ENCODE results near the gene DEPP1.

Gene DEPP1

DNA sequence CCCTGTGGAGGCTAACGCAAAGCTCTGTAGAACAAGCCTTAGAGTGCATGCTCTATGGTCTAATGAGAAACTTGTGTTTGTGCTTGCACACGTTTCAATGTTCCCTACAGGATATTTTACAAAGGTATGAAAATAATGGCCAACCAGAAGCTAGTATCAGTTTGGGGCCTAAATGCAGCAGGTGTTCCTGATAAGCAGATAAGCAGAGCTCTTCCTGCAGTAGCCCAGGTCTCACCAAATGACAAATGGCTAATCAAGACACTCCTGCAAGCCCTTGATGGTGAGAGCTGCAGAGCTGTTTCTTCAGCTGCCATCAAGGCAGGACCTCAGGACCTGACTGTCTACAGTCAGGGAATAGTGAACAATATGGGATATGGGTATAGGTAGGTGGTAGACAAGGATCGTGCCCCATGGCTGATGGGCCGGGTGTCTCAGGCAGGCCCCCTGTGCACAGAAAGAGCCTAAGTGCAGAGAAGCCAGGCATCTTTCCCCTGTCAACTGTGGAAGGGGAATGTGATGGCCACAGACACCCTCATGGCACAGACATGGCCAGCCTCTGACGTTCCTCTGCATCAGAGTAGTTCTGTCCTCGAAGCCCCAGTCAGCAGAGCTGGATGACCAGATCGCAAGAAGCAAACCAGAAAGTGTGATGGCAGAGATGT is 42.2 kb downstream of the DEPP1 start:
- Histone ChIP-seq H3K9ac (ENCODE audit: low read depth, low read length, poor library complexity, severe bottlenecking) (peak overlapping the region; percentile 4), H3F3A (ENCODE audit: low read depth) (no peaks in the 10 kb centered on the region), H3K79me2 (ENCODE audit: insufficient read depth, low read length) (no peaks in the 10 kb centered on the region), H3K4me3 (ENCODE audit: low read length, poor library complexity, severe bottlenecking) (no peak overlapping the region), H3K36me3 (ENCODE audit: insufficient read depth, low read length) (no peaks in the 10 kb centered on the region), H3K9me2 (replicated peaks; ENCODE audit: low read depth, low read length) (no peaks in the 10 kb centered on the region), H4K20me1 (ENCODE audit: insufficient read depth, low read length, poor library complexity, severe bottlenecking) (no peaks in the 10 kb centered on the region), H3K27me3 (ENCODE audit: insufficient read depth, low read length, poor library complexity, severe bottlenecking) (no peaks in the 10 kb centered on the region), H3K4me1 (ENCODE audit: insufficient read depth, low read length, poor library complexity, severe bottlenecking) (peaks cover 32% of the 10 kb centered on the region), H3K9me3 (ENCODE audit: insufficient read depth, low read depth, low read length) (no peaks in the 10 kb centered on the region), H2AFZ (ENCODE audit: low read length) (peak overlapping the region; percentile 76), H3K4me2 (ENCODE audit: low read depth, low read length, poor library complexity, severe bottlenecking) (peak overlapping the region; percentile 29)
- TF ChIP-seq, protein P1, sequence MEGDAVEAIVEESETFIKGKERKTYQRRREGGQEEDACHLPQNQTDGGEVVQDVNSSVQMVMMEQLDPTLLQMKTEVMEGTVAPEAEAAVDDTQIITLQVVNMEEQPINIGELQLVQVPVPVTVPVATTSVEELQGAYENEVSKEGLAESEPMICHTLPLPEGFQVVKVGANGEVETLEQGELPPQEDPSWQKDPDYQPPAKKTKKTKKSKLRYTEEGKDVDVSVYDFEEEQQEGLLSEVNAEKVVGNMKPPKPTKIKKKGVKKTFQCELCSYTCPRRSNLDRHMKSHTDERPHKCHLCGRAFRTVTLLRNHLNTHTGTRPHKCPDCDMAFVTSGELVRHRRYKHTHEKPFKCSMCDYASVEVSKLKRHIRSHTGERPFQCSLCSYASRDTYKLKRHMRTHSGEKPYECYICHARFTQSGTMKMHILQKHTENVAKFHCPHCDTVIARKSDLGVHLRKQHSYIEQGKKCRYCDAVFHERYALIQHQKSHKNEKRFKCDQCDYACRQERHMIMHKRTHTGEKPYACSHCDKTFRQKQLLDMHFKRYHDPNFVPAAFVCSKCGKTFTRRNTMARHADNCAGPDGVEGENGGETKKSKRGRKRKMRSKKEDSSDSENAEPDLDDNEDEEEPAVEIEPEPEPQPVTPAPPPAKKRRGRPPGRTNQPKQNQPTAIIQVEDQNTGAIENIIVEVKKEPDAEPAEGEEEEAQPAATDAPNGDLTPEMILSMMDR (conservative IDR thresholded peaks at IDR 0.05; ENCODE audit: low read length) = no peak
- no peak for TF ChIP-seq EZH2phosphoT487 (IDR thresholded peaks at IDR 0.05; ENCODE audit: borderline replicate concordance)

DNA sequence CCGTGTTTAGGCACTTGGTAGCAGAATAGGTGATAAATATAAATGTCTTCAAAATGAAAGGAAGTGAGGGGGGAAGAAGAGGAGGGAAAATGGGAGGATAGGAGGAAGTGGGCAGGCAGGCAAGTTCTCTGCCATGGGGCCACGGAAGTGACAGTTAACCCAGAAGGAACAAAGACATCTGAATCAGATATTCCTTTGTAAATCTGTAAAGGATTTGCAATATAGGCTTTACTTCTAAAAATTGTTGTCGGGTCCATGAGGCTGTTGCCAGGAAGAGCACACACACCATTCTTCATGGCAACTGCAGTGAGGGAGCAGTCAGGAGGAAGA is 42.7 kb downstream of the DEPP1 start:
- no peaks in the 10 kb centered on the region for H3F3A ChIP-seq (ENCODE audit: low read depth)
- H3K4me3 ChIP-seq (ENCODE audit: low read length, poor library complexity, severe bottlenecking) = no peak overlapping the region
- H3K4me2 ChIP-seq (ENCODE audit: low read depth, low read length, poor library complexity, severe bottlenecking) = peak overlapping the region; percentile 29
- H3K79me2 ChIP-seq (ENCODE audit: insufficient read depth, low read length) = no peaks in the 10 kb centered on the region
- no peaks in the 10 kb centered on the region for H3K36me3 ChIP-seq (ENCODE audit: insufficient read depth, low read length)
- peak overlapping the region; percentile 76 for H2AFZ ChIP-seq (ENCODE audit: low read length)
- H3K9me3 ChIP-seq (ENCODE audit: insufficient read depth, low read depth, low read length) = no peaks in the 10 kb centered on the region
- H3K27me3 ChIP-seq (ENCODE audit: insufficient read depth, low read length, poor library complexity, severe bottlenecking) = no peaks in the 10 kb centered on the region
- no peak for TF ChIP-seq EZH2phosphoT487 (IDR thresholded peaks at IDR 0.05; ENCODE audit: borderline replicate concordance)
- TF ChIP-seq, protein P1 (conservative IDR thresholded peaks at IDR 0.05; ENCODE audit: low read length) = no peak
- H3K9me2 ChIP-seq (replicated peaks; ENCODE audit: low read depth, low read length) = no peaks in the 10 kb centered on the region
- no peaks in the 10 kb centered on the region for H4K20me1 ChIP-seq (ENCODE audit: insufficient read depth, low read length, poor library complexity, severe bottlenecking)
- H3K9ac ChIP-seq (ENCODE audit: low read depth, low read length, poor library complexity, severe bottlenecking) = peak overlapping the region; percentile 18
- peaks cover 32% of the 10 kb centered on the region for H3K4me1 ChIP-seq (ENCODE audit: insufficient read depth, low read length, poor library complexity, severe bottlenecking)

DNA sequence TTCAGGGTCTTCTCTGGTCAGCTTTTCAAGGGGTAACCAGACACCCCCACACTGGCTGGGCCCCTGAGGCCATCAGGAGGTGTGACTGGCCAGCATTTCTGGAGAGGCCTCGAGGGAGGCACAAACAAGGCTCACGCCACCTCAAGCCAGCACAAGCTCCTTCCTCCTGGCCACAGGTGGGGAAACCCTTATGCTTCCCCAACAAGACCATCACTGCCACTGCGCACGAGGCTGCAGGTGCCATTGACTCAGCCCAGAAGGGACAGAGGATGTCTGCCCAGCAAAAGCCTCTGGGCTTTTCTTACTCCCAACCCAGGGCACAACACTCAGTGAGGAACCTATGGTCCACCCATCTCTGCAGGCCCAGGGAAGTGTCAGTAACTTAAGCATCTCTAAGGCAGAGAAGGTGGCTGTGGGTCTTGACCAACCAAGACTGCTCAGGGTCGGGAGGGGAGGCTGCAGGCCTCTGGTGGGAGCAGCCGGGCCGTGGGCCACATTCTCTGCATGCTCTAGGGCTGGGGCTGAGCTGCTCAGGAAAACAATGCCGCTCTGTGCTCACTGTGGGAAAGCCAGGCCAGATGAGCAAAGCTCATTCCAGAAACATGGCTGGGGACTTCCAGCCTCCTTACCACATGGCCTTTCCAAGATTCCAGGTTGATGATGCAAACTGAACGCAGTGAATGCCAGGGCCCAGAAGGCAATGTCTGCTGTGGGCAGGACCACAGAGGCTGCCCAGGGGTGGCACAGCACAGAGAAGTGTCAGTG is 43.2 kb downstream of the DEPP1 start:
- Histone ChIP-seq H2AFZ (ENCODE audit: low read length) (peak overlapping the region; percentile 76), H3K9me3 (ENCODE audit: insufficient read depth, low read depth, low read length) (no peaks in the 10 kb centered on the region), H3K9me2 (replicated peaks; ENCODE audit: low read depth, low read length) (no peaks in the 10 kb centered on the region), H3K9ac (ENCODE audit: low read depth, low read length, poor library complexity, severe bottlenecking) (peak overlapping the region; percentile 18), H3K4me1 (ENCODE audit: insufficient read depth, low read length, poor library complexity, severe bottlenecking) (peaks cover 32% of the 10 kb centered on the region), H3F3A (ENCODE audit: low read depth) (no peaks in the 10 kb centered on the region), H4K20me1 (ENCODE audit: insufficient read depth, low read length, poor library complexity, severe bottlenecking) (no peaks in the 10 kb centered on the region), H3K4me3 (ENCODE audit: low read length, poor library complexity, severe bottlenecking) (no peak overlapping the region), H3K27me3 (ENCODE audit: insufficient read depth, low read length, poor library complexity, severe bottlenecking) (no peaks in the 10 kb centered on the region), H3K4me2 (ENCODE audit: low read depth, low read length, poor library complexity, severe bottlenecking) (peak overlapping the region; percentile 29), H3K79me2 (ENCODE audit: insufficient read depth, low read length) (no peaks in the 10 kb centered on the region), H3K36me3 (ENCODE audit: insufficient read depth, low read length) (no peaks in the 10 kb centered on the region)
- TF ChIP-seq, protein P1 (conservative IDR thresholded peaks at IDR 0.05; ENCODE audit: low read length) = no peak
- no peak for TF ChIP-seq EZH2phosphoT487 (IDR thresholded peaks at IDR 0.05; ENCODE audit: borderline replicate concordance)
